ENCODE measurements around the gene ADCY9.
"Not testable (repeated sequence)": the region's sequence is repeated elsewhere in the genome, so short reads cannot be mapped to it uniquely, and the experiment has no call there.

ADCY9 gene

DNA sequence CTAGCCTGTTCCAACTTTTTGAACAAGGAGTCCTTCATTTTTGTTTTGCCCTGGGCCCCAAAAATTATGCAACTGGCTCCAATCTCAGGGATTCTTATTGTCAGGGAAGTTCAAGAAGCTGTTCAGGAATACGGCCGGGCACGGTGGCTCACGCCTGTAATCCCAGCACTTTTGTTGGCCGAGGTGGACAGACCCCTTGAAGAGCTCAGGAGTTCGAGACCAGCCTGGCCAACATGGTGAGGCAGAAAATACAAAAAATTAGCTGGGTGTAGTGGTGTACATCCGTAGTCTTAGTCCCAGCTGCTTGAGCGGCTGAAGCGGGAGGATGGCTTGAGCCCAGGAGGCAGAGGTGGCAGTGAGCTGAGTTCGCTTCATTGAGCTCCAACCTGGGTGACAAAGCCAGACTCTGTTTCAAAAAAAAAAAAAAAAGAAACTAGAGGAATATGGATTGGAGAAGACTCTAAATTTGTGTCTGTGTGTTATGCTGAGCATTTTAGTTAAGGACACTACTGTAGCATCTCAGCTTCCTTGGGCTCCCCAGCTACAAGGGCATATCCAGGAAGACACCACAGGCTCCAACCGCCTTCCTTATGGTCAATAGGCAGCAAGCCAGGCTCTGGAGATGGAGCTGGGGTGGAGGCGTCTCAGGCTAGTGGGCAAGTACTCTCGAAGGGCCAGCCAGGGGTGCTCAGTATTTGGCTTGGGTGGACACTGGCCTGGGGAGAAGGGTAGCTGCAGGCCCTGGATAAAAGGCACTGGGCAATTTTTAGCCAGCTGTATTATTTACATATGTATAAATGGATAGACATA is 179.0 kb downstream of the ADCY9 start:
- TF ChIP-seq, protein P1, sequence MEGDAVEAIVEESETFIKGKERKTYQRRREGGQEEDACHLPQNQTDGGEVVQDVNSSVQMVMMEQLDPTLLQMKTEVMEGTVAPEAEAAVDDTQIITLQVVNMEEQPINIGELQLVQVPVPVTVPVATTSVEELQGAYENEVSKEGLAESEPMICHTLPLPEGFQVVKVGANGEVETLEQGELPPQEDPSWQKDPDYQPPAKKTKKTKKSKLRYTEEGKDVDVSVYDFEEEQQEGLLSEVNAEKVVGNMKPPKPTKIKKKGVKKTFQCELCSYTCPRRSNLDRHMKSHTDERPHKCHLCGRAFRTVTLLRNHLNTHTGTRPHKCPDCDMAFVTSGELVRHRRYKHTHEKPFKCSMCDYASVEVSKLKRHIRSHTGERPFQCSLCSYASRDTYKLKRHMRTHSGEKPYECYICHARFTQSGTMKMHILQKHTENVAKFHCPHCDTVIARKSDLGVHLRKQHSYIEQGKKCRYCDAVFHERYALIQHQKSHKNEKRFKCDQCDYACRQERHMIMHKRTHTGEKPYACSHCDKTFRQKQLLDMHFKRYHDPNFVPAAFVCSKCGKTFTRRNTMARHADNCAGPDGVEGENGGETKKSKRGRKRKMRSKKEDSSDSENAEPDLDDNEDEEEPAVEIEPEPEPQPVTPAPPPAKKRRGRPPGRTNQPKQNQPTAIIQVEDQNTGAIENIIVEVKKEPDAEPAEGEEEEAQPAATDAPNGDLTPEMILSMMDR (conservative IDR thresholded peaks at IDR 0.05), result no peak
- H3K27ac ChIP-seq, result no peak overlapping the region

DNA sequence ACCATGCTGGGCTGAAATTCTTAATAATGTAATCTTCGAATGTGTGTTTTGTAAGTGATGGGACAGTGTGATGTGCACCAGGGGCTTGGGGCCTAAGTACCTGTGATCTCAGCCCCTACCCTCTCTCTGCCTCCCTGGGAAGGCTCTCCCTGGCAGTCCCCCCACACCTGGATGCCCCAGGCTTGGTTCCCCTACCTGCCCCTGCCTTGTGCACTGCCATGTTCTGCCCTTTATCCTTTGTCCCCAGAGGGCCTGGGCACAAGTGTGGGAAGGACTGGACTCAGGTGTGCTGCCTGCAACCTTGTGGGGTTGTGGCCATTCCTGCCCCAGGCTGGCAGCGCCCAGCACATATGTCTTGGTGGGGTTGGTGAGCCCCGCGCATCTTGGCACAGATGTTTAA is 180.3 kb downstream of the ADCY9 start:
- TF ChIP-seq, protein P1 (conservative IDR thresholded peaks at IDR 0.05), result no peak
- H3K27ac ChIP-seq, result no peak overlapping the region

DNA sequence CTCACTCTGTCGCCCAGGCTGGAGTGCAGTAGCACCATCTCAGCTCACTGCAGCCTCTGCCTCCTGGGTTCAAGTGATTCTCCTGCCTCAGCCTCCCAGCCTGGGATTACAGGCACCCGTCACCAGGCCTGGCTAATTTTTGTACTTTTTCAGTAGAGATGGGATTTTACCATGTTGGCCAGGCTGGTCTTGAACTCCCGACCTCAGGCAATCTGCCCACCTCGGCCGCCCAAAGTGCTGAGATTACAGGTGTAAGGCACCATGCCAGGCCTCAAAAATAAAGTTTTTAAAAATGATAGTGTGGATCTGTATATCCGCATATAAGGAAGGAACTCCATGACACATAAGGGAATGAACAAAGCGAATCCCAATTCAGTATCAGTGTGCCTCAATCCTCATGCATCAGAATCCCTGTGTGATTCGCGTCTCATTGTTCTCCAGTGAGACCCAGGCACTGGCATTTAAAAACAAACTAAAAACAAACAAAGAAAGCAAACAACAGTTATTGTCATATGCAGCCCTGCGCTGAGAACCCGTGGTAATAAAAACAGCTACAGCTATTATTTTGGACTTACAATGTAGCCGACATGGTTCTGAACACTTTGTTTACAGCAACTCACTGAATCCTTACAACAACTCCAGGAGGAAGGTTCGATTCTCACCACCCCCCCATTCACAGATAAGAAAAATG is 181.6 kb downstream of the ADCY9 start:
- TF ChIP-seq, protein P1 (conservative IDR thresholded peaks at IDR 0.05), result no peak

DNA sequence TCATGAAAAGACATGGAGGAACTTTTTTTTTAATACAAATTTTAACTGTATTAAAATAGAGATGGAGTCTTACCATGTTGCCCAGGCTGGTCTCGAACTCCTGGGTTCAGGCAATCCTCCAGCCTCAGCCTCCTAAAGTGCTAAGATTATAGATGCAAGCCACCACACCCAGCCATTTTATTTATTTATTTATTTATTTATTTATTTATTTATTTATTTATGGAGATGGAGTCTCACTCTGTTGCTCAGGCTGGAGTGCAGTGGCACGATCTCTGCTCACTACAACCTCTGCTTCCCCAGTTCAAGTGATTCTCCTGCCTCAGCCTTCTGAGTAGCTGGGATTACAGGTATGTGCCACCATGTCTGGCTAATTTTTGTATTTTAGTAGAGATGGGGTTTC is 189.1 kb downstream of the ADCY9 start:
- H3K27ac ChIP-seq, result not testable (repeated sequence)

More for the DNA sequence above, 181.6 kb downstream of the ADCY9 start:
- H3K27ac ChIP-seq, result peak overlapping the region; percentile 14; the same call in 1 of the 2 replicates

DNA sequence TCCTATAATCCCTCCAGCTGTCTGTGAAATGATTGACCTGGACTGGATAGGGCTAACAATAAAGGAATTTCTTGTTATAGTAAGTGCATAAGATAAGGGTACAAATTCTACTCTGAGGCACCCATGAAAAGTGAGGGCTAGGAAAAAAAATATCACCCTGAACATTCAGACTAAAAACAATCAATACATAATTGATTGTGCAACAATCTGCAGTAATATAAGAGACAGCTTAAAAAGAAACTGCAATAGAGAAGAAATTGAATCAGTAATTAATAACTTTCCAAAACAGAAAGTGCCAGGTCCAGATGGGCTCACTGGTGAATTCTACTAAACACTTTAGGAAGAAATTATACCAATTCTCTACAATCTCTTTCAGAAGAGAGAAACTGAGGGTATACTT is 191.5 kb downstream of the ADCY9 start:
- no peak overlapping the region for H3K27ac ChIP-seq
- TF ChIP-seq, protein P1 (conservative IDR thresholded peaks at IDR 0.05), result no peak

DNA sequence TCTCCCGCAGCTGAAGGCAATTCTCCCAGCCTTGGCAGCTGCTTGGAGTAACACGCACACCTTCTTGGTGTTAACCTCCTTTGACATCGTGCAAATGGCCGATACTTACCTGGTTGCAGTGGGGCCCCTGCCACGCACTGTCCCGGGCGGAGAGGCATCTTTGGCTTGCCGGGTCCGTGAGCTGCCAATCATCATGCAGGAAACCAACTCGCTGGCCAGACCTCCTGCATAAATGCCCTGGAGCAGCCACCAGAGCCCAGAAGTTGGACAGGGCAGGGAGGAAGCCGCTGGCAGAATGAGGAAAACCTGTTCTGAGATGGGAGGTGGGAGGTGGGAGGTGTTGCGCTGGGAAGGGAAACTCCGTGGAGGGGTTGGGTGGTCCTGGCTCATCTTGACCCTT is 194.0 kb downstream of the ADCY9 start:
- no peak overlapping the region for H3K27ac ChIP-seq
- TF ChIP-seq, protein P1 (conservative IDR thresholded peaks at IDR 0.05), result no peak

DNA sequence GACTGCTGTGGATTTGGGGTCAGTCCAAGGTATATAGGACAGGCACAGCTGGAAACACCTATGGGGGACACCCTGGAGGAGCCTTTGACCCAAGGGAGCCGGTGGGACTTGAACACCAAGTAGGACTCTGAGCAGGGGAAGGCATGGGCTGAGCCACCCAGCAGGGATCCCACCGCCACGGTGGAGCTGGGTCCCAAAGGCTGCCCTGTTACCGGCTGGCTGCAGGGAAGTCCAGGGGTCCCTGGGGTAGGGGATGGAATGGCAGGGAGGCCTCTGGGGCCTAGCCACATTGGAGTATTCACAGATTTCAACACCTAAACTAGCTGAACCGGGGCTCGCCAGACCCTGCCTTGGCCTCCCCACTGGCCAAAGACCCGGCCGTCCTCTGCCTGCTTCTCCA is 196.0 kb downstream of the ADCY9 start:
- TF ChIP-seq, protein P1 (conservative IDR thresholded peaks at IDR 0.05), result no peak
- no peak overlapping the region for H3K27ac ChIP-seq

DNA sequence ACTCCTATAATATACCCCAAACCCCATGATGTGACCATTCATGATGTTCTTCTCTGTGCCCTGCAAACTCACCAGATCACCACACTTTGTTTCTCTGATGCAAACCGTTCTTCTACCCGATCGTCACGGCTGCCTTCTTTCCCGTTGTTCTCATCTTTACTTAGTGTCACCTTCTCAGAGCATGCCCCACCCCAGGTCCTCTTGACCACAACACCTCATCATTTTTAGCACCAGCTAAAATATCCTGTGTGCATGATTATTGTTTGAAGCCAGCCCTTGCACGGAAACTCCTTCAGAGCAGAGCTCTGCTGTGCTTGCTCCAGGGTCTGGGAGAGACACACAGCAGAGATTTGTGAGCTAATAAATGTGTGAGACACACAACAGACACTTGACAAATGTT is 196.8 kb downstream of the ADCY9 start:
- no peak overlapping the region for H3K27ac ChIP-seq
- TF ChIP-seq, protein P1 (conservative IDR thresholded peaks at IDR 0.05), result no peak
